ENCODE results near the gene METTL21C.

METTL21C gene

GRCh38 chr13:102657630-102658029, 37.2 kb downstream of the METTL21C start:
- TF ChIP-seq CTCF (IDR thresholded peaks at IDR 0.05; ENCODE audit: low read depth, low read length, missing control alignments) = peak; percentile 21
- Histone ChIP-seq H3K36me3 (replicated peaks) (peaks cover 14% of the 10 kb centered on the region), H3K4me3 (ENCODE audit: low read depth, low read length) (no peak overlapping the region), H3K27ac (no peak overlapping the region), H3K27me3 (replicated peaks) (no peaks in the 10 kb centered on the region)
- in situ Hi-C loops (cut with HindIII; ENCODE audit: low pct_ligation_motif_present, low sequenced_read_pairs) = no loop called here
- no peak for DNase-seq

GRCh38 chr13:102654756-102655155, 40.1 kb downstream of the METTL21C start:
- no peaks in the 10 kb centered on the region for H3K27me3 ChIP-seq (replicated peaks)
- H3K4me3 ChIP-seq (ENCODE audit: low read depth, low read length) = no peak overlapping the region
- TF ChIP-seq CTCF (IDR thresholded peaks at IDR 0.05; ENCODE audit: low read depth, low read length, missing control alignments) = no peak
- in situ Hi-C loops (cut with HindIII; ENCODE audit: low pct_ligation_motif_present, low sequenced_read_pairs) = no loop called here
- no peak overlapping the region for H3K27ac ChIP-seq
- H3K36me3 ChIP-seq (replicated peaks) = peaks cover 10% of the 10 kb centered on the region
- DNase-seq = no peak

GRCh38 chr13:102651892-102652291, 43.0 kb downstream of the METTL21C start:
- Histone ChIP-seq H3K36me3 (replicated peaks) (peaks cover 5% of the 10 kb centered on the region), H3K27me3 (replicated peaks) (no peaks in the 10 kb centered on the region), H3K4me3 (ENCODE audit: low read depth, low read length) (no peak overlapping the region), H3K27ac (peak overlapping the region; percentile 57)
- peak; percentile 55 for DNase-seq
- no peak for TF ChIP-seq CTCF (IDR thresholded peaks at IDR 0.05; ENCODE audit: low read depth, low read length, missing control alignments)
- in situ Hi-C loops (cut with HindIII; ENCODE audit: low pct_ligation_motif_present, low sequenced_read_pairs) = no loop called here

GRCh38 chr13:102651392-102651791, 43.5 kb downstream of the METTL21C start:
- no peak overlapping the region for H3K27ac ChIP-seq
- peaks cover 5% of the 10 kb centered on the region for H3K36me3 ChIP-seq (replicated peaks)
- TF ChIP-seq CTCF (IDR thresholded peaks at IDR 0.05; ENCODE audit: low read depth, low read length, missing control alignments) = no peak
- no peaks in the 10 kb centered on the region for H3K27me3 ChIP-seq (replicated peaks)
- no peak for DNase-seq
- in situ Hi-C loops (cut with HindIII; ENCODE audit: low pct_ligation_motif_present, low sequenced_read_pairs) = no loop called here
- no peak overlapping the region for H3K4me3 ChIP-seq (ENCODE audit: low read depth, low read length)

- no peak for DNase-seq
- in situ Hi-C loops (cut with HindIII; ENCODE audit: low pct_ligation_motif_present, low sequenced_read_pairs) = no loop called here
- Histone ChIP-seq H3K27ac (no peak overlapping the region), H3K36me3 (replicated peaks) (peaks cover 7% of the 10 kb centered on the region), H3K4me3 (ENCODE audit: low read depth, low read length) (no peak overlapping the region), H3K27me3 (replicated peaks) (no peaks in the 10 kb centered on the region)
- no peak for TF ChIP-seq CTCF (IDR thresholded peaks at IDR 0.05; ENCODE audit: low read depth, low read length, missing control alignments)
These were observed 44.4 kb downstream of the METTL21C start for GRCh38 chr13:102650444-102650843.

- H3K36me3 ChIP-seq (replicated peaks) = peaks cover 5% of the 10 kb centered on the region
- no peaks in the 10 kb centered on the region for H3K27me3 ChIP-seq (replicated peaks)
- no peak for DNase-seq
- TF ChIP-seq CTCF (IDR thresholded peaks at IDR 0.05; ENCODE audit: low read depth, low read length, missing control alignments) = no peak
- no peak overlapping the region for H3K27ac ChIP-seq
- H3K4me3 ChIP-seq (ENCODE audit: low read depth, low read length) = no peak overlapping the region
- in situ Hi-C loops (cut with HindIII; ENCODE audit: low pct_ligation_motif_present, low sequenced_read_pairs) = no loop called here
These were observed 46.8 kb downstream of the METTL21C start for GRCh38 chr13:102648046-102648445.

All from brain microvascular endothelial cell (primary cell).